ENCODE measurements around the gene NKG7.

The NKG7 gene

DNA sequence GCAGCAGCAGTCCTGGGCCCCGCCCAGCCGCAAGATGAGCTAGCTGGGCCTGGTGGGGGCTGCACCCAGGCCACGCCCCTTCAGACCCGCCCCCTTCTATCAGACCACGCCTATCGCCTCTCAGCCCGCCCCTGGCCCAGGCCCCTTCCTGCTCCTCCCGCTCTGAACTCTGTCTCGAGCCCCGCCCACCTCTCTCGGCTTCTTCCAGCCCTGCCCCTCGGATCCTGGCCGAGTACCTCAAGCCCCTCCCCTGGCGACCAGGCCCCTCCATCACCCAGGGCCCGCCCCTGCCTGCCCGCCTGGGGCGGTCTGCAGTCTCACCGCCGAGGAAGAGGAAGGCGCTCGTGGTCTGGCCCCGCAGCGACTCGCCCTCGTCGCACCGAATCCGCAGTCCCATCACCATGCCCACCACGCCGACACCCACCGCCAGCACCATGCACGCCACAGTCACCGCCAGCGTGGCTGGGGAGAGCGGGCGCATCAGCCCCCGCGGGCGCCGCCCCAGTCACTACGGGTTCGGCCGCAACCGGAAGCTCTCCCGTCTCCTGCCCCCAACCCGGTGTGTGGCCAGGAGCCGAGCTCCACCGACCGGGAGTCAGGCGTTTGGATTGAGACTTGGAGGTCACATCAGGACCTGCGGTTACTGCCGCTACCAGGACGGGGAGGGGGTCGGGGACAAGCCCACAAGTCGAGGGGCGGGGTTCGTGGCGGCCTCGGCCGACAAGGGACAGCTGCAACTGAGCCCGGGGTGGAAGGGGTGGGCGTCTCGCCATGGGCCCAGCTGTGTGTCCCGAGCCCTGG is 4.7 kb downstream of the NKG7 start:
- 0 out of 2 replicates have a peak, but pooled peaks cover 3% of the 10 kb centered on the region for H3K27me3 ChIP-seq (ENCODE audit: control insufficient read depth, insufficient read depth, low read length)
- H3K9me3 ChIP-seq (ENCODE audit: control insufficient read depth, insufficient read depth, low read depth, low read length), result no peaks in the 10 kb centered on the region
- peak overlapping the region; percentile 81 for H3K4me3 ChIP-seq (ENCODE audit: low read depth, low read length)
- peak overlapping the region; percentile 78 for H3K27ac ChIP-seq (ENCODE audit: low read depth, low read length)
- H3K4me1 ChIP-seq (ENCODE audit: control insufficient read depth, insufficient read depth, low read length), result peaks cover 29% of the 10 kb centered on the region
- H3K36me3 ChIP-seq (ENCODE audit: control insufficient read depth, insufficient read depth, low read length), result no peaks in the 10 kb centered on the region
- peak overlapping the region; percentile 84 for H3K9ac ChIP-seq (ENCODE audit: low read length)

DNA sequence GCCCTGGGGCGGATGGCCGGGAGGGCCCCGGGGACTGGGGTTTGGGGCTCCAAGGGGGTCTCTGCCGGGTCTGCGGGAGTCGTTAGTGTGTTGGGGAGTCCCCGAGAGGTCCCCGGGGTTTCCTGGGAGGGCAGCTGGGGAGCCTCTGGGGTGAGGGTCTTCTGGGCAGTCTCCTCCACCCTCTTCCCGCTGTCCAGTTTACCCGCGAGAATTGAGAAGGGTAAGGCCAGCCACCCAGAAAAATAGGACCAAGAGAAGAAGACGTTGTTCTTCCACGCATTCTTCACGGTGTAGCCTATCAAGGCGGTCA is 5.2 kb downstream of the NKG7 start:
- peaks cover 32% of the 10 kb centered on the region for H3K4me1 ChIP-seq (ENCODE audit: control insufficient read depth, insufficient read depth, low read length)
- peak overlapping the region; percentile 84 for H3K9ac ChIP-seq (ENCODE audit: low read length)
- peak overlapping the region; percentile 81 for H3K4me3 ChIP-seq (ENCODE audit: low read depth, low read length)
- H3K36me3 ChIP-seq (ENCODE audit: control insufficient read depth, insufficient read depth, low read length), result no peaks in the 10 kb centered on the region
- no peaks in the 10 kb centered on the region for H3K9me3 ChIP-seq (ENCODE audit: control insufficient read depth, insufficient read depth, low read depth, low read length)
- H3K27me3 ChIP-seq (ENCODE audit: control insufficient read depth, insufficient read depth, low read length), result 0 out of 2 replicates have a peak, but pooled peaks cover 3% of the 10 kb centered on the region
- peak overlapping the region; percentile 59; the same call in 1 of the 2 replicates for H3K27ac ChIP-seq (ENCODE audit: low read depth, low read length)

DNA sequence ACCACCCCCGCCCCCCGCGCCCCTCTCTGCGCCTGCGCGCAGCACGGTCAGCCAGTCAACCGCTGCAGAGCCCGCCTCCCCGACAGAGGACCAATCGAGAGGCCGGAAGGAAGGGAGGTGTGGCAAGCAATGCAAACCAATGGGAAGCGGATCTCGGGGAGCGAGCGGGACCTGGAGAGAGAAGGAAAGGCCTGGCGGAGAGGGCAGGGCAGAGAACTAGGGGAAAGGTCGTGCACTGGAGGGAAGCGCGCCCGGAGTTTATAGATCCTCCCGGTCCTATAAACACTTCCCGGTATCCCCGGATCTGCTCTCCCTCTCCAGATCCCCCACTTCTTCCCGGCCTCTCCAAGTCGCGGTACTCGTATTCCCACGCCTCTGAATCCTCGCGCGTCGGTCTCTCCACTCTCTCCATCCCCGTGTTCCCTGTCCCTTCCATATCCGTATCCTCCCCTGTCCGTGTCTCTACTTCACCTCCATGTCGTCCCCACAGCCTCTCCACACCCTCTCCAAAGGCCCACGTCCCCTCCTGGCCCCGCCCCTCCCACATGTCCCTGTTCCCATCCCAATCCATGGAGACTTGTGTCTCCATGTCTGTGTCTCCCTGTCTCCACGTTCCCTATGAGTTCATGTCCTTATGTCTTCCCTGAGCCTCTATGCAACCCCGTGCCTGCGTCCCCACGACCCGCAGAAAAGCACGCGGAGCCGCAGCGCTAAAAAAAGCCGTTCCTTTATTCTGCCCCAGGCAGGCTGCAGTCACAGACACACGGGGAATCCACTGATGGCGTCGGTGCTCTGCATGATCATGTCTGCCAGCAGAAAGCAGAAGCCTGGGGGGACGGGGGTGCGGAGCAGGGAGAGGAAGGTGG is 5.8 kb downstream of the NKG7 start:
- Histone ChIP-seq H3K4me3 (ENCODE audit: low read depth, low read length) (peak overlapping the region; percentile 81), H3K4me1 (ENCODE audit: control insufficient read depth, insufficient read depth, low read length) (peaks cover 32% of the 10 kb centered on the region), H3K27ac (ENCODE audit: low read depth, low read length) (peak overlapping the region; percentile 59; the same call in 1 of the 2 replicates), H3K9me3 (ENCODE audit: control insufficient read depth, insufficient read depth, low read depth, low read length) (no peaks in the 10 kb centered on the region), H3K9ac (ENCODE audit: low read length) (peak overlapping the region; percentile 84), H3K36me3 (ENCODE audit: control insufficient read depth, insufficient read depth, low read length) (no peaks in the 10 kb centered on the region), H3K27me3 (ENCODE audit: control insufficient read depth, insufficient read depth, low read length) (no peaks in the 10 kb centered on the region)

DNA sequence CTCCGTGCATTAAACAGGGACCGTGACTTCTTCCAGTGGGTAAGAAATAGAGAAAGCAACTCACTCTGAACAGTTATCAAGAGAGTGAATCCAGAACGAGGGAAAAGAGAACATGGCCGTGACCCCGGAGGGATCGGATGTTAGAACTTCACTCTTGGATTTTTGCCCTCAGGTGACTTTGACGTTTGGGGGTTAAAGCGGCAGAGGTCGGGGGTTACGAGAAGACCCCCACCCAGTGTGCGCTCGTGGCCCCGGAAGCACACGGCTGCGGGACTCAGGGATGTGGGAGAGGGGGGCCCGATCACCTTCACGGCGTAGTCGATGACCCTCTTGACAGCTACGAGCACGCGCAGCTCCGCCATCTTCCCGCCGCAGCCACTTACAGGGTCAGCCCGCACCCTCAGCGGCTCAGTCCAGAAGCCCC is 6.5 kb downstream of the NKG7 start, which contains the start of gene ETFB:
ETFB (minus strand) TSS at position 424 of the 424 bp plus-strand sequence; CDS start at position 362, 62 bp downstream.
- Histone ChIP-seq H3K4me1 (ENCODE audit: control insufficient read depth, insufficient read depth, low read length) (peaks cover 32% of the 10 kb centered on the region), H3K27me3 (ENCODE audit: control insufficient read depth, insufficient read depth, low read length) (no peaks in the 10 kb centered on the region), H3K4me3 (ENCODE audit: low read depth, low read length) (peak within 1 kb of the TSS; percentile 81), H3K27ac (ENCODE audit: low read depth, low read length) (peak within 1 kb of the TSS; percentile 59; the same call in 1 of the 2 replicates), H3K9me3 (ENCODE audit: control insufficient read depth, insufficient read depth, low read depth, low read length) (no peaks in the 10 kb centered on the region), H3K36me3 (ENCODE audit: control insufficient read depth, insufficient read depth, low read length) (no peaks in the 10 kb centered on the region), H3K9ac (ENCODE audit: low read length) (peak within 1 kb of the TSS; percentile 84)

DNA sequence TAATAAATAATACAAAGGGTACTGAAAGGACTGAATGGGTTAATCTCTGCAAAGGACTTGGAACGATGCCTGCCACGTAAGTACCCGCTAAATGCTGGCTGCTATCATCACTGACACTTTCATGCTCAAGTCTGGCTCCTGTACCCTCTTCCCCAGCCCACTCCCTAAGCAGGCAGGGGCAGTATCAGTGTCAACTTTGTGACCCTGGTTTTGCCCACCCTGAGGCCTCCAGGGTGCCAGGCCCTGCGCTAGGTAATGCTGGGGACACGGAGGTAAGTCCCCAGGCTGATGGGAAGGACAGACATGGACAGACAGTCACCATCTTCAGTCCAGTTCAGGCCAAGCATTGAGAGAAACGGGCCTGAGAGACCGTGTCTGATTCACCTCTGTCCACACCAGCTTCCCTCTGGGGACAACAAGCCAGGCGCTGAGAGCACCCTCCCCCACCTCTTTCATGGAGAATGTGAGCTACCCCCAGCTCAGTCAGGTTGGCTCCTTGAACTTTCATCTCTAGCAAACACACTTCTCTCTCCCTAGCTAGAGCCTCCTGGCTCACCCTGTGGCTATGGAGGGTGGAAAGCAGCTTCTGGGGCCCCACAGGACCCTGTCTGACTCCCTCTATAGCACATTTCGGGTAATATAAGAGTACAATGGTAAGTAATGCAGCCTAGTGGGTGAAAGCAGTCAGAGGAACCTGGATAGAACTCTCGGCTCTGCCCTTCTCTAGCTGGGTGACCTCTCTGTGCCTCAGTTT is 7.1 kb downstream of the NKG7 start:
- H3K27me3 ChIP-seq (ENCODE audit: control insufficient read depth, insufficient read depth, low read length), result no peaks in the 10 kb centered on the region

DNA sequence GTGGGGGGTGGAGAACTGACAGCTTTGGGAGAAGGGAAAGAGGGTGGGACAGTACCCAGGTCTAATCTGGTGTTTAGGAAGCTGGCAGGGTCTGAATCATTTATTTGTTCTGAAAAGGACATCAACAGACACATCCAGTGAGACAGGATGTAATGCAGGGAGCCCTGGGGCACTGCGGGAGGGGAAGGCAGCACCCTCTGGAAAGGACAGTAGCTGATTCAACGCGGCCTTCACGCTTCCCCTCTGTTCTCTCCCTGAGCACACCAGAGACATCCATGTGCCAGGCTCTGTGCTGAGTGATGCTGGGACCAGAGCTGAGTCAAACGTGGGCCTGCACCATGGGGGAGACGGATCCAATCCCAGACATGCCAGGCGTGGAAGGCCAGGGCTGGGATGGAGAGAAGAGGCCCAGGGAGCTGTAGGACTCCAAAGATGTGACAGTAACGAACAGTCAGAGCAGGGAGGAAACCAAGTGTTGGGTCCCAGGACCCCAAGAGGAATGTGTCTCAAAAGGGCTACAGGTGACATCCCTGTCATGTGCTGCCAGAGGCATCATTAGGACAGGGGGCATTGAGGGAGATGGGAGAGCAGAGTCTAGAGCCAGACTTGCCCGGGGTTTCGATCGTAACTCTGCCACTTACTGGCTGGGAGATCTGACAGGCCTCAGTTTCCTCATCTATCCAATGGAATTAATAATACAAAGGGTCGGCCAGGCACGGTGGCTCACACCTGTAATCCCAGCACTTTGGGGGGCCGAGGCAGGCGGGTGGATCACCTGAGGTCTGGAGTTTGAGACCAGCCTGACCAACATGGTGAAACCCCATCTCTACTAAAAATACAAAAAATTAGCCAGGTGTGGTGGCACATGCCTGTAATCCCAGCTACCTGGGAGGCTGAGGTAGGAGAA is 8.0 kb downstream of the NKG7 start:
- H3K36me3 ChIP-seq (ENCODE audit: control insufficient read depth, insufficient read depth, low read length), result no peaks in the 10 kb centered on the region
- no peak overlapping the region for H3K27ac ChIP-seq (ENCODE audit: low read depth, low read length)
- peaks cover 32% of the 10 kb centered on the region for H3K4me1 ChIP-seq (ENCODE audit: control insufficient read depth, insufficient read depth, low read length)
- H3K27me3 ChIP-seq (ENCODE audit: control insufficient read depth, insufficient read depth, low read length), result no peaks in the 10 kb centered on the region
- no peaks in the 10 kb centered on the region for H3K9me3 ChIP-seq (ENCODE audit: control insufficient read depth, insufficient read depth, low read depth, low read length)
- no peak overlapping the region for H3K9ac ChIP-seq (ENCODE audit: low read length)
- H3K4me3 ChIP-seq (ENCODE audit: low read depth, low read length), result no peak overlapping the region

More for the DNA sequence above, 7.1 kb downstream of the NKG7 start:
- Histone ChIP-seq H3K27ac (ENCODE audit: low read depth, low read length) (no peak overlapping the region), H3K4me3 (ENCODE audit: low read depth, low read length) (peak overlapping the region; percentile 64), H3K36me3 (ENCODE audit: control insufficient read depth, insufficient read depth, low read length) (no peaks in the 10 kb centered on the region), H3K9ac (ENCODE audit: low read length) (peak overlapping the region; percentile 80), H3K4me1 (ENCODE audit: control insufficient read depth, insufficient read depth, low read length) (peaks cover 32% of the 10 kb centered on the region), H3K9me3 (ENCODE audit: control insufficient read depth, insufficient read depth, low read depth, low read length) (no peaks in the 10 kb centered on the region)

DNA sequence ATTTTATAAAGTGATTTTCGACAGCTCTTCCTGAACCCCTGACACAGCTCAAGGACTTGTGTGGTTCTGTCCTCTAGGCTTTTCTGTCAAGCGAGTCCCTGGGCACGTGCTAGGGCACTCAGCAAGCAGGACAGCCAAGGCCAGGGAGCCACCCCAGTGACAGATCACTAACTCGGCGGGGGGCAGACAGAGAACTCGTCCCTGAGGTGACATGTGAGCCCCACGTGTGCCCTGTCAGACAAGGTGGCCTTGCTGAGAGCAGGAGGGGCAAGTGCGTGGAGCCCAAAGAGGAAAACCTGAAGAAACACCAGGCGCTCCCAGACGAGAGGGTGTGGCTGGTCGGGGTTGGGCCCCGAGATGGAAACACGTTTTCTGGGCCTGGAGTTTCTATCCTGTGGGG is 11.2 kb downstream of the NKG7 start:
- no peak overlapping the region for H3K27ac ChIP-seq (ENCODE audit: low read depth, low read length)

DNA sequence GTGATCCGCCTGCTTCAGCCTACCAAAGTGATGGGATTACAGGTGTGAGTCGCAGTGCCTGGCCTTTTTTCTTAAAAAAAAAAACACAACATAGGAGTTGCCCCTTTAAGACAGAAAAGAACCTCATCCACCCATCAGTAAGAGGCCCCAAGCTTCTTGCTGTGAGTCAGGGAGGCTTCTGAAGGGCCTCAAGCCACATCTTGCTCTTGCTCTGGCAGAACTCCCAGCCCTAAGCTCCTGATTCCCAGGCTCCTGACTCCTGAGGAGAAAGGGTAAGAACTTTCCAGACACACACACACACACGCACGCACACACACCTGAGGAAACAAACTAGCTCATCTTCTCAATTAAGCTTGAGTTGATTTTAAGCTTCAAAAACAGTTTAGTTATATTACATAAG is 13.2 kb downstream of the NKG7 start:
- H3K9me3 ChIP-seq (ENCODE audit: control insufficient read depth, insufficient read depth, low read depth, low read length), result no peaks in the 10 kb centered on the region
- H3K36me3 ChIP-seq (ENCODE audit: control insufficient read depth, insufficient read depth, low read length), result no peaks in the 10 kb centered on the region
- H3K4me3 ChIP-seq (ENCODE audit: low read depth, low read length), result no peak overlapping the region
- no peak overlapping the region for H3K27ac ChIP-seq (ENCODE audit: low read depth, low read length)
- H3K4me1 ChIP-seq (ENCODE audit: control insufficient read depth, insufficient read depth, low read length), result peaks cover 20% of the 10 kb centered on the region
- H3K27me3 ChIP-seq (ENCODE audit: control insufficient read depth, insufficient read depth, low read length), result no peaks in the 10 kb centered on the region
- H3K9ac ChIP-seq (ENCODE audit: low read length), result no peak overlapping the region

More for the DNA sequence above, 11.2 kb downstream of the NKG7 start:
- no peak overlapping the region for H3K9ac ChIP-seq (ENCODE audit: low read length)
- H3K27me3 ChIP-seq (ENCODE audit: control insufficient read depth, insufficient read depth, low read length), result no peaks in the 10 kb centered on the region
- H3K4me1 ChIP-seq (ENCODE audit: control insufficient read depth, insufficient read depth, low read length), result peaks cover 25% of the 10 kb centered on the region
- no peaks in the 10 kb centered on the region for H3K36me3 ChIP-seq (ENCODE audit: control insufficient read depth, insufficient read depth, low read length)
- no peaks in the 10 kb centered on the region for H3K9me3 ChIP-seq (ENCODE audit: control insufficient read depth, insufficient read depth, low read depth, low read length)
- H3K4me3 ChIP-seq (ENCODE audit: low read depth, low read length), result no peak overlapping the region

DNA sequence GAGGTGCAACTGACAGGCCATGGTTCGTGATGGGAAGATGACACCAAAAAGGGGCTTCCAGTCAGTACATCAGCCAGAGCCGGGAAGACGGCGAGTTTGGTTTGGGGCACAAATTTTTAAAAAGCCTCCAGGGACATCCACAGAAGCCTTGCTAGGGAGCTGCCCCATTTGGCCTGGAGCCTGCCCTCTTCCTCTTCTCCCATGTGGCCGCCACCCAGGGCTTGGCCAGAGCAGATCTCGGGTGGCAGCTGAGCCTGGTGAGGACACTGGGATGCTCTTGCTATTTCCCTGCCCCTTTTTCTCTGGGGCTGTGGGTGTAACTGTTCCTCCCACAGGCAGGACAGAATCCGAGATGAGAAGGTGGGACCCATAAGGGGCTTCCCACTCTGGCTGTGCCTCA is 14.5 kb downstream of the NKG7 start:
- H3K9ac ChIP-seq (ENCODE audit: low read length), result no peak overlapping the region
- no peaks in the 10 kb centered on the region for H3K9me3 ChIP-seq (ENCODE audit: control insufficient read depth, insufficient read depth, low read depth, low read length)
- H3K27ac ChIP-seq (ENCODE audit: low read depth, low read length), result no peak overlapping the region
- H3K4me3 ChIP-seq (ENCODE audit: low read depth, low read length), result no peak overlapping the region
- H3K4me1 ChIP-seq (ENCODE audit: control insufficient read depth, insufficient read depth, low read length), result peaks cover 16% of the 10 kb centered on the region
- H3K36me3 ChIP-seq (ENCODE audit: control insufficient read depth, insufficient read depth, low read length), result no peaks in the 10 kb centered on the region
- no peaks in the 10 kb centered on the region for H3K27me3 ChIP-seq (ENCODE audit: control insufficient read depth, insufficient read depth, low read length)

Measured in HUES6 (cell line).